OCI-LY1 (cell line): ENCODE measurements around the gene GALNT9.

Source experiments
- H2AFZ ChIP-seq: fragments of 200-600 bp; sonication (generic), shearing (Covaris generic); 2 replicates; pipeline ENCODE4 v1.6.0; 2014; ENCODE audit warnings: antibody characterized with exemption, mild to moderate bottlenecking, low read length
- H3F3A ChIP-seq: fragments of 200-600 bp; sonication (generic), shearing (Covaris generic); 2 replicates; pipeline ENCODE4 v1.6.0; 2014; ENCODE audit warnings: mild to moderate bottlenecking, antibody characterized with exemption, low read length, moderate library complexity; ENCODE audit not compliant: insufficient read depth
- H3K27ac ChIP-seq: fragments of 200-600 bp; sonication (generic); 2 replicates; pipeline ENCODE4 v1.5.1; 2014; ENCODE audit warnings: low read length, mixed run types, mild to moderate bottlenecking, low read depth; ENCODE audit not compliant: poor library complexity, severe bottlenecking
- H3K27me3 ChIP-seq: fragments of 200-600 bp; sonication (generic); 2 replicates; pipeline ENCODE4 v1.6.0; 2014; ENCODE audit warnings: antibody characterized with exemption, mild to moderate bottlenecking, low read length, moderate library complexity; ENCODE audit not compliant: insufficient read depth
- H3K36me3 ChIP-seq: fragments of 200-600 bp; sonication (generic); 2 replicates; pipeline ENCODE4 v1.6.1; 2014; ENCODE audit warnings: mild to moderate bottlenecking, antibody characterized with exemption, low read length, moderate library complexity, mixed read lengths; ENCODE audit not compliant: insufficient read depth
- H3K4me1 ChIP-seq: fragments of 200-600 bp; sonication (generic); 2 replicates; pipeline ENCODE4 v1.5.1; 2014; ENCODE audit warnings: mild to moderate bottlenecking, low read length, moderate library complexity; ENCODE audit not compliant: insufficient read depth, severe bottlenecking
- H3K4me2 ChIP-seq: fragments of 200-600 bp; sonication (generic), shearing (Covaris generic); 2 replicates; pipeline ENCODE4 v1.6.1; 2014; ENCODE audit warnings: low read length
- H3K4me3 ChIP-seq: fragments of 200-600 bp; sonication (generic); 2 replicates; pipeline ENCODE4 v1.5.1; 2014; ENCODE audit warnings: low read length, low read depth, mild to moderate bottlenecking, mixed read lengths; ENCODE audit not compliant: poor library complexity, severe bottlenecking
- H3K79me2 ChIP-seq: fragments of 200-600 bp; shearing (Covaris generic); 2 replicates; pipeline ENCODE4 v1.6.1; 2016; ENCODE audit warnings: mixed run types, low read length, mixed read lengths; ENCODE audit not compliant: insufficient read depth
- H3K9ac ChIP-seq: fragments of 200-600 bp; sonication (generic), shearing (Covaris generic); 2 replicates; pipeline ENCODE4 v1.6.1; 2014; ENCODE audit warnings: mild to moderate bottlenecking, low read length, mixed read lengths
- H3K9me2 ChIP-seq: fragments of 200-600 bp; sonication (generic), shearing (Covaris generic); 2 replicates; pipeline ENCODE4 v1.6.1; 2014; ENCODE audit warnings: low read depth, mild to moderate bottlenecking, low read length, mixed read lengths
- H3K9me3 ChIP-seq: fragments of 200-600 bp; shearing (Covaris generic); 2 replicates; pipeline ENCODE4 v1.6.1; 2014; ENCODE audit warnings: low read length, mixed read lengths
- H4K20me1 ChIP-seq: fragments of 200-600 bp; sonication (generic), shearing (Covaris generic); 2 replicates; pipeline ENCODE4 v1.6.0; 2016; ENCODE audit warnings: mild to moderate bottlenecking, low read length; ENCODE audit not compliant: insufficient read depth
- CTCF ChIP-seq: fragments of 200-600 bp; sonication (generic), shearing (Covaris generic); IDR thresholded peaks from 2 replicates; pipeline ENCODE4 v1.5.1; 2017; ENCODE audit warnings: mild to moderate bottlenecking, antibody characterized with exemption, low read length, moderate library complexity, mixed read lengths
- EZH2 ChIP-seq: fragments of 200-600 bp; sonication (generic), shearing (Covaris generic); IDR thresholded peaks from 2 replicates; pipeline ENCODE4 v1.8.0; 2017; ENCODE audit warnings: borderline replicate concordance, mixed run types, mild to moderate bottlenecking, antibody characterized with exemption, low read length, moderate library complexity, mixed read lengths

The GALNT9 gene

GRCh38 chr12:132235116-132235820 is 94.1 kb downstream of the GALNT9 start:
- no peak overlapping the region for H3K9ac ChIP-seq
- no peaks in the 10 kb centered on the region for H3K27me3 ChIP-seq
- no peak overlapping the region for H3K4me2 ChIP-seq
- no peaks in the 10 kb centered on the region for H3K9me2 ChIP-seq
- H3F3A ChIP-seq: no peaks in the 10 kb centered on the region; the same call in 1 of the 2 replicates
- no peak overlapping the region for H3K27ac ChIP-seq
- no peak overlapping the region for H3K4me3 ChIP-seq
- no peaks in the 10 kb centered on the region for H3K9me3 ChIP-seq
- no peak overlapping the region for H2AFZ ChIP-seq
- no peaks in the 10 kb centered on the region for H3K79me2 ChIP-seq
- no peaks in the 10 kb centered on the region for H3K4me1 ChIP-seq
- H4K20me1 ChIP-seq: no peaks in the 10 kb centered on the region
- no peak for TF ChIP-seq CTCF
- no peak for TF ChIP-seq EZH2
- no peaks in the 10 kb centered on the region for H3K36me3 ChIP-seq

GRCh38 chr12:132230381-132230780 is 99.0 kb downstream of the GALNT9 start:
- no peaks in the 10 kb centered on the region for H3K9me2 ChIP-seq
- no peaks in the 10 kb centered on the region for H3K27me3 ChIP-seq
- no peaks in the 10 kb centered on the region for H4K20me1 ChIP-seq
- H3K9ac ChIP-seq: no peak overlapping the region
- no peak overlapping the region for H3K4me2 ChIP-seq
- no peaks in the 10 kb centered on the region for H3F3A ChIP-seq
- H3K9me3 ChIP-seq: no peaks in the 10 kb centered on the region; the same call in 1 of the 2 replicates
- H3K27ac ChIP-seq: no peak overlapping the region
- H3K36me3 ChIP-seq: no peaks in the 10 kb centered on the region
- no peaks in the 10 kb centered on the region for H3K79me2 ChIP-seq
- H3K4me1 ChIP-seq: no peaks in the 10 kb centered on the region
- H2AFZ ChIP-seq: no peak overlapping the region
- TF ChIP-seq CTCF (no peak), EZH2 (no peak)
- H3K4me3 ChIP-seq: no peak overlapping the region

GRCh38 chr12:132229926-132230325 is 99.5 kb downstream of the GALNT9 start:
- Histone ChIP-seq H3K36me3 (no peaks in the 10 kb centered on the region), H3K9ac (no peak overlapping the region), H3F3A (no peaks in the 10 kb centered on the region), H3K9me2 (no peaks in the 10 kb centered on the region), H4K20me1 (no peaks in the 10 kb centered on the region), H3K27ac (no peak overlapping the region), H3K4me2 (no peak overlapping the region), H3K79me2 (no peaks in the 10 kb centered on the region), H3K4me3 (no peak overlapping the region), H3K9me3 (no peaks in the 10 kb centered on the region; the same call in 1 of the 2 replicates), H3K27me3 (no peaks in the 10 kb centered on the region), H2AFZ (no peak overlapping the region), H3K4me1 (no peaks in the 10 kb centered on the region)
- no peak for TF ChIP-seq CTCF
